GM12878 (cell line): ENCODE results near the gene PCDHGA7. TPM values are rescaled to one million over a fixed set of nuclear protein-coding genes. Genes with fewer than 3 reads are reported as not detected.

ENCODE experiments used
- ATAC-seq: fragments of 200-7000 bp; cut with Tn5 transposase; 3 replicates; pipeline ENCODE4 v1.9.1; 2020; ENCODE audit warnings: mild to moderate bottlenecking, moderate library complexity
- BruUV-seq: library from RNA; stranded (reverse); fragments of 400-500 nt; replicated peaks from 2 replicates; lab custom pipeline; 2021; lab: Mats Ljungman, UMichigan
- CTCF ChIA-PET: fragments of 300-600 bp; sonication (Branson Sonifier 250); formaldehyde crosslinking; extraction: SDS; loops from one replicate; lab custom pipeline; 2021; ENCODE audit warnings: inconsistent platforms; lab: Yijun Ruan, JAX
- POLR2A ChIA-PET: fragments of 350-600 bp; formaldehyde crosslinking; extraction: SDS; loops from one replicate; lab custom pipeline; 2021; ENCODE audit warnings: inconsistent platforms; lab: Charles Lee
- RAD21 ChIA-PET: fragments of 300-600 bp; sonication (Branson Sonifier 250); formaldehyde crosslinking; loops from one replicate; lab custom pipeline; 2023; ENCODE audit warnings: antibody characterized with exemption; ENCODE audit not compliant: unreplicated experiment; lab: Charles Lee
- SMC1A ChIA-PET: fragments of 300-600 bp; sonication (Branson Sonifier 250); formaldehyde crosslinking; loops from one replicate; lab custom pipeline; 2023; ENCODE audit not compliant: unreplicated experiment, uncharacterized antibody; lab: Charles Lee
- DNase-seq: peaks from one replicate; pipeline ENCODE4 v3.0.0-alpha.2; 2011; ENCODE audit warnings: low read depth, low spot score
- FAIRE-seq: peaks from 3 replicates; lab custom pipeline; 2011; peaks lifted over from hg19 to GRCh38; lab: Jason Lieb, UNC
- H2AFZ ChIP-seq: 2 replicates; pipeline ENCODE4 v1.6.0; 2011; ENCODE audit warnings: low read depth, low read length, control low read depth; ENCODE audit not compliant: control insufficient read depth
- H3K27ac ChIP-seq: 2 replicates; pipeline ENCODE4 v1.5.1; 2011; ENCODE audit warnings: control low read depth; ENCODE audit not compliant: control insufficient read depth, insufficient read depth
- H3K27me3 ChIP-seq, 2 experiments: replicated peaks in 1 of 2; 2 replicates each; pipeline versions ENCODE4 v1.6.0 to v1.6.1; 2011; ENCODE audit warnings: low read length in 1 of 2; ENCODE audit not compliant: control insufficient read depth in 2 of 2, insufficient read depth in 2 of 2
- H3K36me3 ChIP-seq, 2 experiments: 2 replicates each; pipeline ENCODE4 v1.5.1; 2011; ENCODE audit warnings: low read length in 1 of 2; ENCODE audit not compliant: control insufficient read depth in 2 of 2, insufficient read depth in 2 of 2
- H3K4me1 ChIP-seq: 2 replicates; pipeline ENCODE4 v1.6.1; 2011; ENCODE audit warnings: mild to moderate bottlenecking, low read length, moderate library complexity, mixed read lengths; ENCODE audit not compliant: control insufficient read depth, insufficient read depth
- H3K4me2 ChIP-seq: 2 replicates; pipeline ENCODE4 v1.6.0; 2011; ENCODE audit warnings: control low read depth; ENCODE audit not compliant: control insufficient read depth, insufficient read depth
- H3K4me3 ChIP-seq: fragments of 200-600 bp; sonication (generic); 2 replicates; pipeline ENCODE4 v1.5.1; 2016
- H3K79me2 ChIP-seq: 2 replicates; pipeline ENCODE4 v1.6.0; 2011; ENCODE audit warnings: low read length; ENCODE audit not compliant: control insufficient read depth, insufficient read depth
- H3K9ac ChIP-seq: 2 replicates; pipeline ENCODE4 v1.8.0; 2011; ENCODE audit warnings: low read length, control low read depth, mixed read lengths; ENCODE audit not compliant: control insufficient read depth, insufficient read depth
- H3K9me3 ChIP-seq: replicated peaks from 3 replicates; pipeline ENCODE4 v1.5.1; 2011; ENCODE audit warnings: mild to moderate bottlenecking, low read length; ENCODE audit not compliant: control insufficient read depth, insufficient read depth
- H4K20me1 ChIP-seq: 2 replicates; pipeline ENCODE4 v1.6.0; 2011; ENCODE audit not compliant: control insufficient read depth, insufficient read depth
- BCL11A ChIP-seq: IDR thresholded peaks from 2 replicates; pipeline ENCODE4 v1.6.1; 2011; ENCODE audit warnings: low read depth, low read length
- EGR1 ChIP-seq, 2 experiments: IDR thresholded peaks; 1 replicate in 1 of 2; 2 replicates in 1 of 2; pipeline ENCODE4 v1.6.1; 2011 to 2012; ENCODE audit warnings: low read depth in 2 of 2, low read length in 2 of 2, borderline replicate concordance in 1 of 2, mild to moderate bottlenecking in 1 of 2, moderate library complexity in 1 of 2
- ESRRA ChIP-seq: IDR thresholded peaks from 2 replicates; pipeline ENCODE4 v1.6.1; 2012; ENCODE audit warnings: mild to moderate bottlenecking, low read length, improper control_type of control experiment
- GATAD2B ChIP-seq: fragments of 450-650 bp; conservative IDR thresholded peaks from 2 replicates; pipeline ENCODE4 v1.6.1; 2017; ENCODE audit warnings: low read depth, mild to moderate bottlenecking, moderate library complexity
- KLF5 ChIP-seq: fragments of 450-650 bp; IDR thresholded peaks from 2 replicates; pipeline ENCODE4 v1.6.1; 2014; ENCODE audit warnings: mild to moderate bottlenecking; ENCODE audit not compliant: partially characterized antibody
- MTA3 ChIP-seq: IDR thresholded peaks from 2 replicates; pipeline ENCODE4 v1.6.1; 2012; ENCODE audit warnings: low read length, inconsistent platforms, borderline replicate concordance
- MYC ChIP-seq: IDR thresholded peaks from 2 replicates; pipeline ENCODE4 v1.6.1; 2011; ENCODE audit warnings: mild to moderate bottlenecking, low read length, moderate library complexity, inconsistent platforms; ENCODE audit not compliant: insufficient read depth, insufficient replicate concordance, insufficient read length, severe bottlenecking
- NR2C2 ChIP-seq: IDR thresholded peaks from 2 replicates; pipeline ENCODE4 v1.6.1; 2011; ENCODE audit warnings: borderline replicate concordance, low read depth; ENCODE audit not compliant: control insufficient read depth, insufficient read length
- POLR2AphosphoS5 ChIP-seq: IDR thresholded peaks from 2 replicates; pipeline ENCODE4 v1.6.1; 2011; ENCODE audit warnings: mild to moderate bottlenecking, low read length, inconsistent platforms
- SMAD1 ChIP-seq: fragments of 450-650 bp; IDR thresholded peaks from 2 replicates; pipeline ENCODE4 v1.6.1; 2018; ENCODE audit warnings: mild to moderate bottlenecking, low read depth; ENCODE audit not compliant: partially characterized antibody
- SMC3 ChIP-seq: IDR thresholded peaks from 2 replicates; pipeline ENCODE4 v1.6.1; 2011; ENCODE audit warnings: low read length, improper control_type of control experiment, borderline replicate concordance
- SREBF1 ChIP-seq: IDR thresholded peaks from 2 replicates; pipeline ENCODE4 v1.6.1; 2012; ENCODE audit warnings: mild to moderate bottlenecking, low read length
- ZBED1 ChIP-seq: IDR thresholded peaks from 2 replicates; pipeline ENCODE4 v1.6.1; 2016; ENCODE audit warnings: borderline replicate concordance
- ZNF24 ChIP-seq: fragments of 450-650 bp; IDR thresholded peaks from 2 replicates; pipeline ENCODE4 v1.6.1; 2017; ENCODE audit warnings: antibody characterized with exemption, mild to moderate bottlenecking
- ZNF384 ChIP-seq: IDR thresholded peaks from 2 replicates; pipeline ENCODE4 v1.6.1; 2012; ENCODE audit warnings: low read depth, mild to moderate bottlenecking, low read length, improper control_type of control experiment, borderline replicate concordance
- WGBS: methylation state at CpG from one replicate; pipeline ENCODE4 v1.1.6; 2016; ENCODE audit warnings: low lambda C conversion rate; ENCODE audit not compliant: insufficient replicate concordance, insufficient coverage; ENCODE audit errors: missing lambda C conversion rate; 5-methylcytosine and 5-hydroxymethylcytosine counted together
- in situ Hi-C: fragments of 300-500 bp; cut with MboI; formaldehyde crosslinking; loops from 9 replicates; pipeline ENCODE4 v1.14.3; 2018; ENCODE audit warnings: mixed read lengths
- intact Hi-C: fragments of 100-400 bp; cut with micrococcal nuclease; formaldehyde crosslinking; loops from one replicate; pipeline ENCODE4 v1.14.2; 2022; ENCODE audit not compliant: unreplicated experiment
- polyA plus RNA-seq, 11 experiments: library from polyadenylated mRNA; depleted of rRNA in 4 of 11; unstranded in 6 of 11; stranded (reverse) in 5 of 11; fragments of >200 nt; fragmentation: Nextera tagmentation in 4 of 11; fragmentation: Illumina TruSeq in 1 of 11; extraction: Ambion mirVana in 4 of 11; extraction: Trizol in 1 of 11; gene quantifications; 1 replicate in 1 of 11; 2 replicates in 10 of 11; pipeline versions ENCODE4 v1.2.1 to v1.2.3, GENCODE V29; 2011 to 2016; ENCODE audit warnings: inconsistent platforms in 2 of 11, missing spikeins in 2 of 11, low read depth in 1 of 11
- total RNA-seq, 4 experiments: library from RNA; depleted of rRNA in 3 of 4; stranded (reverse); fragments of >200 nt in 3 of 4; fragmentation: Illumina TruSeq in 1 of 4; extraction: Trizol in 1 of 4; gene quantifications; 2 replicates each; pipeline versions ENCODE4 v1.2.1 to v1.2.3, GENCODE V29; 2013 to 2021
- TF ChIP-seq, protein P1 (sequence below): IDR thresholded peaks from 2 replicates; pipeline ENCODE4 v1.6.1; 2011; ENCODE audit warnings: mild to moderate bottlenecking, low read depth, low read length, moderate library complexity; ENCODE audit not compliant: insufficient replicate concordance
- TF ChIP-seq, protein P2 (sequence below): fragments of 450-650 bp; IDR thresholded peaks from 2 replicates; pipeline ENCODE4 v1.6.1; 2018; ENCODE audit warnings: mild to moderate bottlenecking, low read depth, moderate library complexity; ENCODE audit not compliant: partially characterized antibody

The PCDHGA7 gene
- total and polyA plus RNA-seq, 10 of the 15 experiments (the other 5 are each of a cell fraction or from before 2014, with no cell fraction given), result 0.01 to 0.18 (median 0.08) TPM; not detected in 3

DNA sequence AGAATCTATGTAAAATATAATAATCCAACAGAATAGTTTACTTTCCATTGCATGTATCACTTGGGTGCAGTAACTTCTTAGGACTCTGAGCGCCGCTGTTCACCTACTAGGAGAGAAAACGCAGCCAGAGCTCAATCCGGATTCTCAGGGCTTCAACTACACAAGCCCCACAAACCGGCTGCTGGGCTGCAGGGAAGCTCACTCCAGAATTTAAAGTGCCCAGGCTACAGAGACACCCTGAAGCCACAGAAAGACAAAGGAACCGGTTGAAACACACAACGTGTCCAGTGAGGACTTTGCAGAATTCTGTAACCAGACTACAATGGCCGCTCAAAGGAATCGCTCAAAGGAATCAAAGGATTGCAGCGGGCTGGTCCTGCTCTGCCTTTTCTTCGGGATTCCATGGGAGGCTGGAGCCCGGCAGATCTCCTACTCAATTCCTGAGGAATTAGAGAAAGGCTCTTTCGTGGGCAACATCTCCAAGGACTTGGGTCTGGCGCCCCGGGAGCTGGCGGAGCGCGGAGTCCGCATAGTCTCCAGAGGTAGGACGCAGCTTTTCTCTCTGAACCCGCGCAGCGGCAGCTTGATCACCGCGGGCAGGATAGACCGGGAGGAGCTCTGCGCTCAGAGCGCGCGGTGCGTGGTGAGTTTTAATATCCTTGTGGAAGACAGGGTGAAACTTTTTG lies 30.5 kb downstream of the PCDHGA7 start, which contains the start of gene PCDHGA10:
Gene PCDHGA10, plus strand, starts transcription at position 134 of the 686 bp plus-strand sequence. Its CDS starts 189 bp downstream, at position 323.
- Histone ChIP-seq H3K4me3 (peak within 1 kb of the TSS; percentile 76), H2AFZ (peak within 1 kb of the TSS; percentile 93), H4K20me1 (no peaks in the 10 kb centered on the region), H3K4me2 (peak within 1 kb of the TSS; percentile 93), H3K27ac (no peak within 1 kb of the TSS), H3K79me2 (no peaks in the 10 kb centered on the region), H3K4me1 (no peaks in the 10 kb centered on the region; the same call in 1 of the 2 replicates), H3K9me3 (peaks cover 11% of the 10 kb centered on the region; the same call in 2 of the 3 replicates), H3K27me3 (peaks cover 0 to 1% of the 10 kb centered on the region in 2 experiments; a peak in 1 of 4 replicates), H3K36me3 (no peaks in the 10 kb centered on the region), H3K9ac (peak within 1 kb of the TSS; percentile 67)
- BruUV-seq, result TSS peak; percentile 67
- CTCF ChIA-PET, result interaction anchor here (0.5 to 10.9 kb wide), 53 partner anchors 8 to 548 kb away, joined by 3 to 245 read pairs (median 5); partner anchors contain the start of genes DIAPH1, PCDHB14, PCDHGA11 and PCDHGA12
- in situ Hi-C loops, result no loop called here
- DNase-seq, result peak; percentile 27
- peak; percentile 89 for ATAC-seq
- FAIRE-seq, result peak; percentile 7
- RAD21 ChIA-PET, result interaction anchor here (0.8 to 3.3 kb wide), 27 partner anchors 8 to 329 kb away, joined by 3 to 42 read pairs (median 4); partner anchors contain the start of genes PCDHGA1, PCDHGA11, PCDHGA12 and PCDHGA4
- POLR2A ChIA-PET, result interaction anchor here (0.7 to 1.0 kb wide), 3 partner anchors 9 to 143 kb away, joined by 3 read pairs; no protein-coding TSS in a partner anchor
- intact Hi-C loops, result loop anchor here (1.0 to 2.0 kb wide), 2 partner anchors 92 to 145 kb away; partner anchors contain the start of gene TAF7
- SMC1A ChIA-PET, result interaction anchor here (0.6 to 7.4 kb wide), 23 partner anchors 8 to 206 kb away, joined by 3 to 67 read pairs (median 4); partner anchors contain the start of genes DIAPH1, PCDHGA11, PCDHGA12 and PCDHGA9
- WGBS, result 25% methylated on average over 31 of the region's 31 CpGs
- TF ChIP-seq MTA3, result 0 out of 2 replicates have a peak, but pooled peaks have one; percentile 41
- TF ChIP-seq, protein P1, sequence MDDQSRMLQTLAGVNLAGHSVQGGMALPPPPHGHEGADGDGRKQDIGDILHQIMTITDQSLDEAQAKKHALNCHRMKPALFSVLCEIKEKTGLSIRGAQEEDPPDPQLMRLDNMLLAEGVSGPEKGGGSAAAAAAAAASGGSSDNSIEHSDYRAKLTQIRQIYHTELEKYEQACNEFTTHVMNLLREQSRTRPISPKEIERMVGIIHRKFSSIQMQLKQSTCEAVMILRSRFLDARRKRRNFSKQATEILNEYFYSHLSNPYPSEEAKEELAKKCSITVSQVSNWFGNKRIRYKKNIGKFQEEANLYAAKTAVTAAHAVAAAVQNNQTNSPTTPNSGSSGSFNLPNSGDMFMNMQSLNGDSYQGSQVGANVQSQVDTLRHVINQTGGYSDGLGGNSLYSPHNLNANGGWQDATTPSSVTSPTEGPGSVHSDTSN, result no peak
- peak; percentile 77 for TF ChIP-seq SMC3
- no peak for TF ChIP-seq KLF5
- no peak for TF ChIP-seq ESRRA
- no peak for TF ChIP-seq SREBF1
- TF ChIP-seq POLR2AphosphoS5, result no peak
- TF ChIP-seq BCL11A, result no peak
- TF ChIP-seq GATAD2B, result no peak
- TF ChIP-seq ZNF384, result no peak
- no peak for TF ChIP-seq ZBED1
- TF ChIP-seq EGR1 (IDR thresholded peaks at IDR 0.05; ENCODE audit: borderline replicate concordance in 1 of 2, low read depth in 2 of 2, low read length in 2 of 2), result no peak
- TF ChIP-seq NR2C2, result no peak
- TF ChIP-seq, protein P2, sequence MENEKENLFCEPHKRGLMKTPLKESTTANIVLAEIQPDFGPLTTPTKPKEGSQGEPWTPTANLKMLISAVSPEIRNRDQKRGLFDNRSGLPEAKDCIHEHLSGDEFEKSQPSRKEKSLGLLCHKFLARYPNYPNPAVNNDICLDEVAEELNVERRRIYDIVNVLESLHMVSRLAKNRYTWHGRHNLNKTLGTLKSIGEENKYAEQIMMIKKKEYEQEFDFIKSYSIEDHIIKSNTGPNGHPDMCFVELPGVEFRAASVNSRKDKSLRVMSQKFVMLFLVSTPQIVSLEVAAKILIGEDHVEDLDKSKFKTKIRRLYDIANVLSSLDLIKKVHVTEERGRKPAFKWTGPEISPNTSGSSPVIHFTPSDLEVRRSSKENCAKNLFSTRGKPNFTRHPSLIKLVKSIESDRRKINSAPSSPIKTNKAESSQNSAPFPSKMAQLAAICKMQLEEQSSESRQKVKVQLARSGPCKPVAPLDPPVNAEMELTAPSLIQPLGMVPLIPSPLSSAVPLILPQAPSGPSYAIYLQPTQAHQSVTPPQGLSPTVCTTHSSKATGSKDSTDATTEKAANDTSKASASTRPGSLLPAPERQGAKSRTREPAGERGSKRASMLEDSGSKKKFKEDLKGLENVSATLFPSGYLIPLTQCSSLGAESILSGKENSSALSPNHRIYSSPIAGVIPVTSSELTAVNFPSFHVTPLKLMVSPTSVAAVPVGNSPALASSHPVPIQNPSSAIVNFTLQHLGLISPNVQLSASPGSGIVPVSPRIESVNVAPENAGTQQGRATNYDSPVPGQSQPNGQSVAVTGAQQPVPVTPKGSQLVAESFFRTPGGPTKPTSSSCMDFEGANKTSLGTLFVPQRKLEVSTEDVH, result no peak
- TF ChIP-seq ZNF24, result no peak
- TF ChIP-seq MYC, result no peak
- no peak for TF ChIP-seq SMAD1
